HepG2 (cell line): ENCODE data around the gene PTX4. TPM values are rescaled to one million over a fixed set of nuclear protein-coding genes. Genes with fewer than 3 reads are reported as not detected.

ENCODE experiments used
- ATAC-seq: fragments of 200-7000 bp; cut with Tn5 transposase; 3 replicates; pipeline ENCODE4 v1.9.1; 2020; ENCODE audit warnings: mild to moderate bottlenecking, moderate library complexity
- BruUV-seq: library from RNA; stranded (reverse); fragments of 400-500 nt; replicated peaks from 2 replicates; lab custom pipeline; 2021; lab: Mats Ljungman, UMichigan
- CTCF ChIA-PET: fragments of 300-600 bp; formaldehyde crosslinking; extraction: SDS; loops from one replicate; lab custom pipeline; 2021; ENCODE audit warnings: low total read pairs, inconsistent platforms, low intra/inter-chr PET ratio; lab: Yijun Ruan, JAX
- POLR2A ChIA-PET: fragments of 350-600 bp; sonication (Branson Sonifier 250); formaldehyde crosslinking; loops from one replicate; lab custom pipeline; 2020; ENCODE audit warnings: antibody characterized with exemption, inconsistent platforms; lab: Yijun Ruan, JAX
- DNase-seq: peaks from one replicate; pipeline ENCODE4 v3.0.0-alpha.2; 2015; ENCODE audit warnings: low spot score
- FAIRE-seq: peaks from 3 replicates; lab custom pipeline; 2011; peaks lifted over from hg19 to GRCh38; lab: Jason Lieb, UNC
- H2AFZ ChIP-seq: one replicate; pipeline ENCODE4 v1.6.1; 2011; ENCODE audit warnings: low read length, inconsistent platforms
- H3K27ac ChIP-seq: fragments of 300-600 bp; 3 replicates; pipeline ENCODE4 v1.8.0; 2011; ENCODE audit warnings: mixed run types, mild to moderate bottlenecking, mixed read lengths, low read length, inconsistent platforms; ENCODE audit not compliant: insufficient read depth; ENCODE audit errors: extremely low read length
- H3K27me3 ChIP-seq, 2 experiments: fragments of 200-600 bp in 1 of 2; 2 replicates in 1 of 2; 3 replicates in 1 of 2; pipeline versions ENCODE4 v1.6.0 to v1.8.0; 2011; ENCODE audit warnings: low read length in 2 of 2, mild to moderate bottlenecking in 2 of 2, moderate library complexity in 2 of 2, inconsistent platforms in 1 of 2; ENCODE audit not compliant: insufficient read depth in 2 of 2, control insufficient read depth in 1 of 2
- H3K36me3 ChIP-seq, 2 experiments: fragments of 200-600 bp in 1 of 2; replicated peaks in 1 of 2; 2 replicates in 1 of 2; 3 replicates in 1 of 2; pipeline versions ENCODE4 v1.5.1 to v1.8.0; 2011; ENCODE audit warnings: low read length in 2 of 2, inconsistent platforms in 1 of 2; ENCODE audit not compliant: insufficient read depth in 2 of 2, control insufficient read depth in 1 of 2
- H3K4me1 ChIP-seq: 2 replicates; pipeline ENCODE4 v1.5.1; 2012; ENCODE audit warnings: low read length, inconsistent platforms; ENCODE audit not compliant: insufficient read depth
- H3K4me2 ChIP-seq: 2 replicates; pipeline ENCODE4 v1.6.0; 2011; ENCODE audit warnings: low read depth, low read length, inconsistent platforms
- H3K4me3 ChIP-seq, 3 experiments: fragments of 200-600 bp in 1 of 3; sonication (generic), shearing (Covaris generic) in 1 of 3; replicated peaks in 1 of 3; 2 replicates each; pipeline ENCODE4 v1.5.1; 2011 to 2016; ENCODE audit warnings: low read length in 3 of 3, inconsistent platforms in 2 of 3, low read depth in 2 of 3, mild to moderate bottlenecking in 2 of 3, control low read depth in 1 of 3, mixed read lengths in 1 of 3; ENCODE audit not compliant: insufficient read depth in 1 of 3
- H3K79me2 ChIP-seq: one replicate; pipeline ENCODE4 v1.6.1; 2011; ENCODE audit warnings: low read length, inconsistent platforms; ENCODE audit not compliant: insufficient read depth
- H3K9ac ChIP-seq: 2 replicates; pipeline ENCODE4 v1.6.0; 2011; ENCODE audit warnings: mild to moderate bottlenecking, low read depth, low read length, inconsistent platforms; ENCODE audit not compliant: insufficient read depth
- H3K9me3 ChIP-seq: 2 replicates; pipeline ENCODE4 v1.5.1; 2012; ENCODE audit warnings: mild to moderate bottlenecking, low read length
- H4K20me1 ChIP-seq: 2 replicates; pipeline ENCODE4 v1.6.0; 2011; ENCODE audit warnings: inconsistent platforms, mild to moderate bottlenecking, low read length, moderate library complexity; ENCODE audit not compliant: insufficient read depth
- CTCF ChIP-seq: sonication (generic); formaldehyde crosslinking; IDR thresholded peaks from 2 replicates; pipeline ENCODE4 v1.5.0; 2020; ENCODE audit warnings: mild to moderate bottlenecking, missing genetic modification reagents, moderate library complexity
- KIAA2018 ChIP-seq: sonication (generic); formaldehyde crosslinking; IDR thresholded peaks from 2 replicates; pipeline ENCODE4 v1.5.0; 2020; ENCODE audit warnings: mild to moderate bottlenecking, missing genetic modification reagents, borderline replicate concordance
- STAG1 ChIP-seq: sonication (generic); formaldehyde crosslinking; IDR thresholded peaks from 2 replicates; pipeline ENCODE4 v1.4.0; 2020; ENCODE audit warnings: missing genetic modification reagents
- ZNF549 ChIP-seq: sonication (generic); formaldehyde crosslinking; IDR thresholded peaks from 2 replicates; pipeline ENCODE4 v1.5.0; 2020; ENCODE audit warnings: missing genetic modification reagents
- WGBS: methylation state at CpG from one replicate; pipeline ENCODE4 v1.1.6; 2017; ENCODE audit warnings: low lambda C conversion rate; 5-methylcytosine and 5-hydroxymethylcytosine counted together
- in situ Hi-C: cut with HindIII; loops from 2 replicates; pipeline ENCODE4 v1.10.0; 2017; ENCODE audit warnings: low pct_unique_long_range_greater_than_20kb; ENCODE audit not compliant: extremely low pct_ligation_motif_present
- intact Hi-C: fragments of 100-400 bp; cut with micrococcal nuclease; formaldehyde crosslinking; loops from one replicate; pipeline ENCODE4 v1.10.0; 2022; ENCODE audit not compliant: unreplicated experiment
- polyA plus RNA-seq, 8 experiments: library from polyadenylated mRNA; depleted of rRNA in 3 of 8; stranded (reverse) in 7 of 8; unstranded in 1 of 8; fragments of >200 nt; fragmentation: Illumina TruSeq in 4 of 8; extraction: Trizol in 4 of 8; gene quantifications; 2 replicates each; pipeline versions ENCODE4 v1.2.1 to v1.2.3, GENCODE V29; 2011 to 2016; ENCODE audit warnings: low read depth in 4 of 8, missing spikeins in 1 of 8, mixed read lengths in 1 of 8; ENCODE audit not compliant: insufficient read depth in 1 of 8
- total RNA-seq, 5 experiments: library from RNA; depleted of rRNA; stranded (reverse); fragments of >200 nt; fragmentation: Illumina TruSeq; extraction: Trizol; gene quantifications; 2 replicates each; pipeline ENCODE4 v1.2.3, GENCODE V29; 2016; ENCODE audit warnings: low read depth in 1 of 5
- TF ChIP-seq, protein P1 (sequence below): sonication (generic); formaldehyde crosslinking; IDR thresholded peaks from 2 replicates; pipeline ENCODE4 v1.5.1; 2020; ENCODE audit warnings: mild to moderate bottlenecking, moderate library complexity, missing genetic modification reagents
- TF ChIP-seq, protein P2 (sequence below): sonication (generic); formaldehyde crosslinking; IDR thresholded peaks from 2 replicates; pipeline ENCODE4 v1.4.0; 2020; ENCODE audit warnings: missing genetic modification reagents

Gene PTX4
- total and polyA plus RNA-seq, 2 of the 13 experiments (the other 11 are each of a cell fraction or from before 2014, with no cell fraction given) = 0.04 TPM; not detected in 1

- ATAC-seq = peak; percentile 7; the same call in 1 of the 3 replicates
- no peak overlapping the region for H3K9ac ChIP-seq
- no TSS peak for BruUV-seq
- in situ Hi-C loops (no loop called here), intact Hi-C loops (no loop called here)
- no peak for FAIRE-seq
- no peaks in the 10 kb centered on the region for H3K27me3 ChIP-seq
- WGBS = 97% methylated on average over 23 of the region's 29 CpGs
- no peaks in the 10 kb centered on the region for H4K20me1 ChIP-seq
- H2AFZ ChIP-seq = no peak overlapping the region
- ChIA-PET POLR2A (no interaction called here), CTCF (no interaction called here)
- H3K4me3 ChIP-seq = no peak overlapping the region
- no peaks in the 10 kb centered on the region for H3K4me1 ChIP-seq
- H3K79me2 ChIP-seq = no peaks in the 10 kb centered on the region
- H3K9me3 ChIP-seq = no peaks in the 10 kb centered on the region
- H3K4me2 ChIP-seq = no peak overlapping the region
- peaks cover 6 to 13% of the 10 kb centered on the region in 2 experiments; a peak in 4 of 5 replicates for H3K36me3 ChIP-seq
- no peak for DNase-seq
- no peak overlapping the region for H3K27ac ChIP-seq
- no peak for TF ChIP-seq ZNF549 (CRISPR knock-in tag)
- TF ChIP-seq, protein P1, sequence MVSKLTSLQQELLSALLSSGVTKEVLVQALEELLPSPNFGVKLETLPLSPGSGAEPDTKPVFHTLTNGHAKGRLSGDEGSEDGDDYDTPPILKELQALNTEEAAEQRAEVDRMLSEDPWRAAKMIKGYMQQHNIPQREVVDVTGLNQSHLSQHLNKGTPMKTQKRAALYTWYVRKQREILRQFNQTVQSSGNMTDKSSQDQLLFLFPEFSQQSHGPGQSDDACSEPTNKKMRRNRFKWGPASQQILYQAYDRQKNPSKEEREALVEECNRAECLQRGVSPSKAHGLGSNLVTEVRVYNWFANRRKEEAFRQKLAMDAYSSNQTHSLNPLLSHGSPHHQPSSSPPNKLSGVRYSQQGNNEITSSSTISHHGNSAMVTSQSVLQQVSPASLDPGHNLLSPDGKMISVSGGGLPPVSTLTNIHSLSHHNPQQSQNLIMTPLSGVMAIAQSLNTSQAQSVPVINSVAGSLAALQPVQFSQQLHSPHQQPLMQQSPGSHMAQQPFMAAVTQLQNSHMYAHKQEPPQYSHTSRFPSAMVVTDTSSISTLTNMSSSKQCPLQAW (CRISPR knock-in tag) = no peak
- TF ChIP-seq, protein P2, sequence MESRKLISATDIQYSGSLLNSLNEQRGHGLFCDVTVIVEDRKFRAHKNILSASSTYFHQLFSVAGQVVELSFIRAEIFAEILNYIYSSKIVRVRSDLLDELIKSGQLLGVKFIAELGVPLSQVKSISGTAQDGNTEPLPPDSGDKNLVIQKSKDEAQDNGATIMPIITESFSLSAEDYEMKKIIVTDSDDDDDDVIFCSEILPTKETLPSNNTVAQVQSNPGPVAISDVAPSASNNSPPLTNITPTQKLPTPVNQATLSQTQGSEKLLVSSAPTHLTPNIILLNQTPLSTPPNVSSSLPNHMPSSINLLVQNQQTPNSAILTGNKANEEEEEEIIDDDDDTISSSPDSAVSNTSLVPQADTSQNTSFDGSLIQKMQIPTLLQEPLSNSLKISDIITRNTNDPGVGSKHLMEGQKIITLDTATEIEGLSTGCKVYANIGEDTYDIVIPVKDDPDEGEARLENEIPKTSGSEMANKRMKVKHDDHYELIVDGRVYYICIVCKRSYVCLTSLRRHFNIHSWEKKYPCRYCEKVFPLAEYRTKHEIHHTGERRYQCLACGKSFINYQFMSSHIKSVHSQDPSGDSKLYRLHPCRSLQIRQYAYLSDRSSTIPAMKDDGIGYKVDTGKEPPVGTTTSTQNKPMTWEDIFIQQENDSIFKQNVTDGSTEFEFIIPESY (CRISPR knock-in tag) = peak; percentile 71
- TF ChIP-seq CTCF (CRISPR knock-in tag) = peak; percentile 42
- no peak for TF ChIP-seq KIAA2018 (CRISPR knock-in tag)
- 0 out of 2 replicates have a peak, but pooled peaks have one; percentile 8 for TF ChIP-seq STAG1
Measured at GRCh38 chr16:1450218-1450617, 38.5 kb downstream of the PTX4 start.
